H1 (cell line): ENCODE measurements around the gene UQCRFS1.

Experiments used
- ASH2L ChIP-seq: fragments of 200-600, 300-600 bp; sonication (generic); IDR thresholded peaks from one replicate; pipeline ENCODE4 v1.7.1; 2017; ENCODE audit warnings: low read length
- CBX8 ChIP-seq: fragments of 300-800, 300-1000 bp; sonication (generic); IDR thresholded peaks from 2 replicates; pipeline ENCODE4 v1.7.1; 2016; ENCODE audit warnings: low read depth, low read length, borderline replicate concordance
- EZH2 ChIP-seq: fragments of 200-600 bp; sonication (generic); IDR thresholded peaks from 2 replicates; pipeline ENCODE4 v1.7.1; 2012; ENCODE audit warnings: low read depth, mild to moderate bottlenecking, moderate library complexity, low read length, inconsistent platforms; ENCODE audit not compliant: severe bottlenecking
- JUN ChIP-seq: IDR thresholded peaks from 2 replicates; pipeline ENCODE4 v1.6.1; 2011; ENCODE audit warnings: low read depth, mild to moderate bottlenecking, improper control_type of control experiment, low read length
- JUND ChIP-seq: IDR thresholded peaks from 2 replicates; pipeline ENCODE4 v1.6.1; 2011; ENCODE audit warnings: mild to moderate bottlenecking, improper control_type of control experiment, low read length
- POLR2A ChIP-seq, 2 experiments: IDR thresholded peaks; 1 replicate in 1 of 2; 2 replicates in 1 of 2; pipeline ENCODE4 v1.6.1; 2011; ENCODE audit warnings: low read depth in 2 of 2, low read length in 2 of 2, mild to moderate bottlenecking in 2 of 2; ENCODE audit errors: control extremely low read depth in 1 of 2
- POLR2AphosphoS5 ChIP-seq: IDR thresholded peaks from 2 replicates; pipeline ENCODE4 v1.6.1; 2011; ENCODE audit warnings: low read depth, low read length
- SP1 ChIP-seq: IDR thresholded peaks from 2 replicates; pipeline ENCODE4 v1.6.1; 2011; ENCODE audit warnings: low read depth, low read length
- TAF1 ChIP-seq: IDR thresholded peaks from 2 replicates; pipeline ENCODE4 v1.6.1; 2011; ENCODE audit warnings: mild to moderate bottlenecking, low read depth, low read length
- TF ChIP-seq, protein P1 (sequence below): IDR thresholded peaks from 2 replicates; pipeline ENCODE4 v1.6.1; 2012; ENCODE audit warnings: low read length, inconsistent platforms
- TF ChIP-seq, protein P2 (sequence below), 3 experiments: IDR thresholded peaks; 1 replicate in 2 of 3; 2 replicates in 1 of 3; pipeline versions ENCODE4 v1.5.1 to v1.6.1; 2011; ENCODE audit warnings: low read length in 3 of 3, mild to moderate bottlenecking in 3 of 3, inconsistent platforms in 2 of 3, low read depth in 1 of 3, moderate library complexity in 1 of 3; ENCODE audit not compliant: insufficient read depth in 1 of 3; ENCODE audit errors: control extremely low read depth in 1 of 3
- TF ChIP-seq, protein P3 (sequence below): IDR thresholded peaks from 2 replicates; pipeline ENCODE4 v1.6.1; 2012; ENCODE audit warnings: inconsistent platforms

DNA sequence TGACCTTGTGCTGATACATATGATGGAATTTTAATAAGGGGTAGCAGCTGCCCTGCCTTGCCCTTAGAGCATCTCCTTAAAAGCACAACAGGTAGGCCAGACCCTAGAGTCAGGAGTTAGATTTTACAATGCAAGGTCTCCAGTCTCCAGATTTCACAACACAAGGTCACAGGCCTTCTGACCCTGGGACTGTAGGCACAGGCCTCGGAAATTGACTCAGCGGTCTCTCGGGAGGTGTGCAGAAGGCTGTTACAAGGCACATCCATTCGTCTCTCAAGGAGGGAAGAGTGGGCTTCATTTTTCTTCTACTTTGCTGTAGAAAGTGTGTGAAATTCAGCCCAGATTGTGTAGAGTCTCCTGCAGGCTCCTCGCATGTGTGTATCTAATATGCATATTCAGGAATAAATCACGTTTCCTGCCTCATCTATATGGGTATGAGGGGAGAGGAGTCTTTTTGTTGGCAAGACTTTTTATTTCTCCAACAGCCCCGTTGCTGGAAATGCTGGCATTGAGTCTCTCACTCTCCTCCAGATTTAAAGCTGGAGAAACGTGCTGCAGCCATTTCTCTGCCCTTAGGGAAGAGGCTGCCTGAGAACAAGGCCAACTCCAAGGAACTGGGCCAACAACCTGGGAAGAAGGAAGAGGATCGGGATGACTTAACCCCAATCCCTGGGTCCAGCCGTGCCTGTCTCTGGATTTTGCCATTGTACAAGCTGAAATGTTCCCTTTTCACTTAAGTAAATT lies 24.5 kb downstream of the UQCRFS1 start:
- TF ChIP-seq SP1 (no peak), TAF1 (no peak), JUN (no peak), CBX8 (no peak), EZH2 (no peak), ASH2L (no peak), POLR2A (IDR thresholded peaks at IDR 0.05; ENCODE audit: control extremely low read depth in 1 of 2, low read depth in 2 of 2, low read length in 2 of 2) (no peak), JUND (no peak), POLR2AphosphoS5 (no peak)
- TF ChIP-seq, protein P1, sequence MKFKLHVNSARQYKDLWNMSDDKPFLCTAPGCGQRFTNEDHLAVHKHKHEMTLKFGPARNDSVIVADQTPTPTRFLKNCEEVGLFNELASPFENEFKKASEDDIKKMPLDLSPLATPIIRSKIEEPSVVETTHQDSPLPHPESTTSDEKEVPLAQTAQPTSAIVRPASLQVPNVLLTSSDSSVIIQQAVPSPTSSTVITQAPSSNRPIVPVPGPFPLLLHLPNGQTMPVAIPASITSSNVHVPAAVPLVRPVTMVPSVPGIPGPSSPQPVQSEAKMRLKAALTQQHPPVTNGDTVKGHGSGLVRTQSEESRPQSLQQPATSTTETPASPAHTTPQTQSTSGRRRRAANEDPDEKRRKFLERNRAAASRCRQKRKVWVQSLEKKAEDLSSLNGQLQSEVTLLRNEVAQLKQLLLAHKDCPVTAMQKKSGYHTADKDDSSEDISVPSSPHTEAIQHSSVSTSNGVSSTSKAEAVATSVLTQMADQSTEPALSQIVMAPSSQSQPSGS, result no peak
- TF ChIP-seq, protein P2, sequence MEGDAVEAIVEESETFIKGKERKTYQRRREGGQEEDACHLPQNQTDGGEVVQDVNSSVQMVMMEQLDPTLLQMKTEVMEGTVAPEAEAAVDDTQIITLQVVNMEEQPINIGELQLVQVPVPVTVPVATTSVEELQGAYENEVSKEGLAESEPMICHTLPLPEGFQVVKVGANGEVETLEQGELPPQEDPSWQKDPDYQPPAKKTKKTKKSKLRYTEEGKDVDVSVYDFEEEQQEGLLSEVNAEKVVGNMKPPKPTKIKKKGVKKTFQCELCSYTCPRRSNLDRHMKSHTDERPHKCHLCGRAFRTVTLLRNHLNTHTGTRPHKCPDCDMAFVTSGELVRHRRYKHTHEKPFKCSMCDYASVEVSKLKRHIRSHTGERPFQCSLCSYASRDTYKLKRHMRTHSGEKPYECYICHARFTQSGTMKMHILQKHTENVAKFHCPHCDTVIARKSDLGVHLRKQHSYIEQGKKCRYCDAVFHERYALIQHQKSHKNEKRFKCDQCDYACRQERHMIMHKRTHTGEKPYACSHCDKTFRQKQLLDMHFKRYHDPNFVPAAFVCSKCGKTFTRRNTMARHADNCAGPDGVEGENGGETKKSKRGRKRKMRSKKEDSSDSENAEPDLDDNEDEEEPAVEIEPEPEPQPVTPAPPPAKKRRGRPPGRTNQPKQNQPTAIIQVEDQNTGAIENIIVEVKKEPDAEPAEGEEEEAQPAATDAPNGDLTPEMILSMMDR (IDR thresholded peaks at IDR 0.05; ENCODE audit: control extremely low read depth in 1 of 3, insufficient read depth in 1 of 3, low read depth in 1 of 3, low read length in 3 of 3), result no peak
- TF ChIP-seq, protein P3, sequence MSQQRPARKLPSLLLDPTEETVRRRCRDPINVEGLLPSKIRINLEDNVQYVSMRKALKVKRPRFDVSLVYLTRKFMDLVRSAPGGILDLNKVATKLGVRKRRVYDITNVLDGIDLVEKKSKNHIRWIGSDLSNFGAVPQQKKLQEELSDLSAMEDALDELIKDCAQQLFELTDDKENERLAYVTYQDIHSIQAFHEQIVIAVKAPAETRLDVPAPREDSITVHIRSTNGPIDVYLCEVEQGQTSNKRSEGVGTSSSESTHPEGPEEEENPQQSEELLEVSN, result no peak
